NCI-H2081 treated with DMSO at 0.1 percent for 48 hours (cell line): ENCODE results near the gene GIPR.
"Not testable (repeated sequence)": the region's sequence is repeated elsewhere in the genome, so short reads cannot be mapped to it uniquely, and the experiment has no call there.

Source experiments
- DNase-seq: peaks from one replicate; lab custom pipeline; 2025; lab: John Stamatoyannopoulos, UW

The GIPR gene

DNA sequence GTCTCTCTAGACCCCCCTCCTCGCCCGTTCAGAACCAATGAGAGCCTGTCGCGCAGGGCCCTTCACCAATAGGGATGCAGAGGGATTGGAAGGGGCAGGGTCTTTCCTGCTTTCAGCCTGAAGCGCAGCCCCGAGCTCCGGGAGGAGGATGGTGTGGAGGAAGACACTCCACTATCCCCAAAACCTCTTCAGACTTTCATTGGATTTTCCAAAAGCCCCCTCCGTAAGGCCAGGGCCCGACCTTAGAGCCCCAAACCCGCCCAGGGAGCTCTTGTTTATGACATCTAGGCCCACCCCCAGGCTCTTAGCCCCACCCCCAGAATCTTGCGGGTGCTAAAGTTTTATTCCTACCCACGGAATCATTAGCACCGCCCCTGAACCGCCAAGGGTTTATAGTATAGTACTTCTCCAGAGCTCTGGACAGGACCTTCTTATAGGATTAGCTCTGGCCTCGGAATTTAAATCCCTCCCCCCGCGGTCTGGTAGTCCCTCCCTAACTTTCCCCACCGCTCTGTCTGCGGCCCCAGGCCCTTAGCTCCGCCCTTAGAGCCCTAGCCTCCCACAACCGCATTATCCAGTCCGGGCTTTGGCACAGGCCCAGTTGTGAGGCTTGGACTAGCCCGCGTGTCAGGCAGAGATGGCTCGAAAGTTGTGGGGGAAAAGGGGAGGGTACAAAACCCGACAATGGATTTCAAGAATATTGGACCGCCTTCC, 22.2 kb upstream of the GIPR start:
- peak; percentile 30 for DNase-seq

DNA sequence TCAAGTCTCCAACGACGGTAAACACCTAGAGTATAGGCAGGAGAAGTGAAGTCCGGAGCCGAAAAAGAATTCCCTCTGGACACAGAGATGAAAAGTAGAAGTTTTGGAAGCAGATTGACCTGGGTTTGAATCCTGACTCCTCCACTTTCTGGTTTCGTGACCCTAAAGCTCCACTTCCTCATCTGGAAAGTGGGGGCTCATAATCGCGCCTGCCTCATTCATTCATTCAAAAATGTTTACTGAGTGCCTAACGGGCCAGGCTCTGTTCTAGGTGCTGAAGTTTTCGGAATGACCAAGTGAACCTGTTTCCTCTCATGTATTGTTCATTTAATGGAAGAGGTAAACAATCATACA, 21.7 kb upstream of the GIPR start:
- DNase-seq: no peak

DNA sequence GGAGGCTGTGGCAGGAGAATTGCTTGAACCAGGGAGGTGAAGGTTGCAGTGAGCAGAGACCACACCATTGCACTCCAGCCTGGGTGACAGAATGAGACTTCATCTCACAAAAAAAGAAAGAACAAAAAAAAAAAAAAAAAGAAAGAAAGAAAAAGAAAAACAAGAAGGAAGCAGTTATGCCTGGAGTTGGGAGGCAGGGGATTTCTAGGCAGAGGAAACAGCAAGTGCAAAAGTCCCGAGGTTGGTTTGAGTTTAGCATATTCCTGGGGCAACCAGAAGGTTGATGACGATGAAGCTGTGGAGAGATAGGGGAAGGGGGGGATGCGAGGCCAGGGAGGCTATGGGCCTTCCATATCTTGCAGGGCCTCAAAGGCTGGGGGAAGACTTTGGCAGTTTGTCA, 17.3 kb upstream of the GIPR start:
- DNase-seq: no peak

DNA sequence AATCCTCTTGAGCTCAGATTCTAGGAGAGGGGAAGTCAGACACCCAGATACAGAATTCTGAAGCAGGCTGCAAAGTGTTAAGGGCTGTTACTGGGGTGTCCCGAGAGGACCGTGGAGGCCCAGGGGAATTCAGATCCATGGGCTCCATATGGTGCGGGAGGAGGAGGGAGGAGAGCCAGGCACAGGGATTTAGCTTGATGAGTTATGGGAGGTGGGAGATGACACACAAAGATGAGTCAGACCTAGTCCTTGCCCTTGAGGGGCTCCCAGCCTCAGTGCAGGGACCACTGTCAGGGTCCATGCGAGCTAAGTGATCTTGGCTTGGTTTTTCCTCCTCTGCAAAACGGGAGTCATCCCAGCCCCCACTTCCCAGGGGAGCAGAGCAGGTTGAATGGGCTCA, 14.4 kb upstream of the GIPR start:
- no peak for DNase-seq

DNA sequence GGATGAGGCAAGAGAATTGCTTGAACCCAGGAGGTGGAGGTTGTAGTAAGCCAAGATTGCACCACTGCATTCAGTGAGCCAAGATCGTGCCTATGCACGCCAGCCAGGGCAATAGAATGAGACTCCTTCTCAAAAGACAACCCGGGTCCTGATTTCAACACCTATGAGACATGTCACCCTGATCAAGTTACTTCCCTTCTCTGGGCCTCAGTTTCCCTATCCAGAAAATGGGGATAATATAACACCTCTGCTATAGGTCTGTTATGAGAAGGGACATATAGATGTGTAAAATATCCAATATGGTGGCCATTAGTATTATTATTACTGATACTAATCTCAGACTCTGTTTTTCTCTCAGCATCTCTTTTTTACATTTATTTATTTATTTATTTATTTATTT, 12.9 kb upstream of the GIPR start:
- DNase-seq: no peak

DNA sequence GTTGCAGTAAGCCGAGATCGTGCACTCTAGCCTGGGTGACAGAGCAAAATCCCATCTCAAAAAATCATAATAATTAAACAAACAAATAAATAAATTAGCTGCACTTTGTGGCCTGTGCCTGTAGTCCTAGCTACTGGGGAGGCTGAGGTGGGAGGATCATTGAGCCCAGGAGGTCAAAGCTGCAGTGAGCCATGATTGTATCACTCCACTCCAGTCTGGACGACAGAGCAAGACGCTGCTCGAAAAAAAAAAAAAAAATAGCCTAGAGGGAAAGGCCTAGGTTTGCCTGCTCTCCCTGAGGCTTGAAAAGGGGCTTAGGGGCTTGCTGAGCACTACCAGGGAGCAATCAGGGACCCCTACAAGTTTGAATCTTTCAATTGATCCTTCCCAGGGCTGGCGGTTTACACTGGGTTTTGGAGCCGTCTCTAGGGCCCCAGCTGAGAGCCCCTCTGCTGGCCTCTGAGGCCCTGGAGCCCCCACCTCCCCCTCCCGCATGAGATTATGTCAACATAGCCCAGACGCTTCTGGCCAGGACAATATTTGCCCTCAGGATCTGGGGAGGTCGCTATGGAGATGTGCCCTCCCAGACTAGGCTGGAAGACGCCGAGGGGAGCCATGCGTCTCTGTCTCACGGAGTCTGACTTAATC, 10.4 kb upstream of the GIPR start:
- no peak for DNase-seq

DNA sequence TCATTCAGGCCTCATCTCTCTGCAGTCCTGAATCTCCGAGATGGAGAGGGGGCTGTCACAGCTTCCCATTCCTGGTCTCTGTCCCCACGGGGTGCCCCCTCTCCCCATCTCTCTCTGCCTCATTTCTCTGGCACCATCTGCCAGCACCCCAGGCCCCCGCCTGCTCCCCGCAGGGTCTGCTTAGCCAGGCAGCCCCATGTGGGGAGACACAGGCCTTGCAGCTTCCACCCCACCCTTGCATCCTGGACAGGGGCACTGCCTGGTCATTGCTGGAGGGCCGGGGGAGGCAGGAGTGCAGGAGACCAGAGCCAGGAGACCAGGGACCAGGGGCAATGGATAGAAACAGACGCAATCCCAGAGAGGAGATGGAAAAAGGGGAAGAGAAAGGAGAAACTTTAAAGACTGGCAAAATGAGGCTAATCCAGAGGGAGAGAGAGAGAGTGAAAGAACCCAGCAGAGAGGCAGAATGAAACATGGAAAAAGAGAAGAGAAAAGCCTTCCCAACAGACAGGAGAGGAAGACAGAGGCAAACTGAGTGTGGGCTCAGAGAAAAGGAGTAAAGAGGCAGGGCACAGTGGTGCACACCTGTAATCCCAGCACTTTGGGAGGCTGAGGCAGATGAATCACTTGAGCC, 8.8 kb upstream of the GIPR start:
- DNase-seq: no peak

DNA sequence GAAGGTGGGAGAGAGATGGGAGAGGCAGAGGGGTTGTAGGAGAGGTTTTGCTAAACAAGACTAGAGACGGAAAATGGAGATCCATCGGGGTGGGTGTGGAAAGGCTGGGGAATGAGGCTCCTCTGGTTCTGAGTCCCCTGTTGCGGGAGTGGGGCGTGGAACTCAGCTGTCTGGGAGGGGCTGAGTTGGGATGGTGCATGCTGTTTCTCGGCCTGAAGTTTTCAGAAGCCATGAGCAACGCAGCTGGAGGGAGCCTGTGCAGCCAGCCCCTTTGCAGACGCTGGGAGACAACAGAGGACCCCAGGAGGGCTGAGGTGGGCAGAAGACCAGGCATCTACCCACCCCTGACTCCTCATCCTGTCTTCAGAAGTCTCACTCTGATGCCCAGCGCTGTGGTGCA, 7.4 kb upstream of the GIPR start:
- no peak for DNase-seq

DNA sequence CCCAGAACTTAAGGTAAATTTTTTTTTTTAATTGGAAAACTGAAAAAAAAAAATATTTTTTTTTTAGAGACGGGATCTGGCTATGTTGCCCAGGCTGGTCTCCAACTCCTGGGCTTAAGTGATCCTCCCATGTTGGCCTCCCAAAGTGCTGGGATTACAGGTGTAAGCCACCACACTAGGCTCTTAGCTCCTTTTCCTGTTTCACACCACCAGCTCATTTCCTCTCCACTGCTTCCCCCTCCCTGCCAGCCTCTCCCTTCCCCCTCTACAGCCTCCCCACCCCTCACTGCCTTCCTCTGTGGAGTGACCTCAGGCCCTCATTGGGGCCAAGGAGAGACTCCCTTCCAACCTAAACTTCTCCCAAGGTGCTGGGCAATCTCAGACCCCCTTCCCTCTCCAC, 4.2 kb upstream of the GIPR start:
- no peak for DNase-seq

DNA sequence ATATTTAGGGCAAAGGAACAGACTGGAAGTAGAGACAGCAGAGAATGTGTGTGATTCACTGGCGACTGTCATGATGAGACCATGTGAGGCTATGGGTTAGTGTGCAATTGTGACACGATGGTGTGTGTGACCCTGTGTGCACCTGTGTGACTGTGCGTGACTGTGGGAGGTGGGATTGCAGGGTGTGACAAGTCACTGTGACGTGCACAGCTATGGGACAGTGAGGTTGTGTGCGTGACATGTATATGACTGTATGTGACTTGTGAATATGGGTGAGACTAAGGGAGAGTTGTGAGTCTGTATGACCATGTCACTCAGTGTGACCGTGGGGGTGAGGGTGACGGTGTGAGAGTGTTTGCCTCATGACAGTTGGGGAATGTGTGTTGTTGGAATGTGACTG, 3.4 kb upstream of the GIPR start:
- no peak for DNase-seq

DNA sequence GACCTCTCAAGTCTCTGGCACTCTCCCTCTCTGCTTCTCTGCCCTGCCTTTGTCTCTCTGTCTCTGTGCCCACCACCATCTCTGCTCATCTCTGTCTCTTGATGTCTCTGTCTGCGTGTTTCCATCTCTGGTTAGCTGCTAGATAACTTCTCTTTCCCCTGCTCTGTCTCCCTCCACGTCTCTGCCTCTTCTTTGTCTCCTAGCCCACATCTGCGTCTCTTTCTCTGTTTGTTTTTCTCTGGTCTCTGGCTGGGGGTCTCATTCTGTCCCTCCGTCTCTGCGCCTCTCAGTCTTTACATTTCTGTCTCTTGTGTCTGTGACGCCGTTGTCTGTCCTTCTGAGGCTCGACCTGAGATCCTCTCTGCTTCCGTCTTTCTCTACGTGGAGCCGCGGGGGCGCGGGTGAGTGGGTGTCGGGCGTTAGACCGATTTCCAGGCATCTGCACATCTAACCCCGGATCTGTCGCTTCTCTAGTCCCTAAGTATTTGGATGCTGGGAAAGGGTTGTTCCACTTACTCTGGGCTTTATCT, 386 bp downstream of the GIPR start:
- no peak for DNase-seq

DNA sequence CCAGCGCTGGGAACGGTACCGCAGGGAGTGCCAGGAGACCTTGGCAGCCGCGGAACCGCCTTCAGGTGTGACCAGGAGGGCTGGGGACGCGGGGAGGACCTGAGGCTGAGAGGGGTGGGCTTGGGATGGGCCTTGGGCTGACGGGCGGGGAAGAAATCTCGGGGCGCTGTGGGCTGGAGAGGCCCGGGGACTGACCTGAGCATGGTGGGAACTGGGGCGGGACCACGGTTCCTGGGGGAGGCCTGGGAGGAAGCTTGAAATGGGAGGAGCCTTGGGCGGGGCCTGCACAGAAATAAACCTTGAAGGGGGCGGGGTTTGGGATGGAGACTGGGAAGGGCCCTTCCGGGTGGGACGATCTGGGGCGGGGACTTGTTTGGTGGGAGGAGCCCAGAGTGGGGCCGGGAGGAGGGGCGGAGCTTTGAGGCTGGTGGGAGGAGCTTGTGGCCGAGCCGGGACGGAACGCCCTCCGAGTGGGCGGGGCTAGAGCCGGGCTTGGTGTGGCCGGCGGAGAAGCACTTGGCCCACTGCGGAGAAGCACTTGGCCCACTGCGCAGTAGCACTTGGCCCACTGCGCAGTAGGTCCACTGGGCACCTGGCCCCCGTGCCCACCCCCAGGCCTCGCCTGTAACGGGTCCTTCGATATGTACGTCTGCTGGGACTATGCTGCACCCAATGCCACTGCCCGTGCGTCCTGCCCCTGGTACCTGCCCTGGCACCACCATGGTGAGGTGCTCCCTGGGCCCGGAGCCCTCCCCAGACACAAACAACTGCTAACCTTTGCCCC, 2.8 kb downstream of the GIPR start:
- no peak for DNase-seq

DNA sequence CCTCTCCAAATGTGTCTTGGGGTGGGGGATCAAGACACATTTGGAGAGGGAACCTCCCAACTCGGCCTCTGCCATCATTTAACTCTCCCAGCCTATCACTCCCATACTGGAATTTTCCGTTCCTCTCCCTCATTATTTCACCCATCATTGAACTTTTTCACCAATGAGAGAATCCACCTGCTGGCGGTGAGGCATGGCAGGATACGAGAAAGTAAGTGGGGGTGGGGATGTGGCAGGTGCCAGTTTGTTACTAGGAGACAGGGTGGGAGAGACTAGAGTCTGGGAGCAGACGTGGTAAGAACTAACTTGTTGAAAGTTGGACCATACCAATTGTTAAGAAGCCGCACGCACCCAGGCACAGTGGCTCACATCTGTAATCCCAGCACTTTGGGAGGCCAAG, 6.9 kb downstream of the GIPR start:
- no peak for DNase-seq

DNA sequence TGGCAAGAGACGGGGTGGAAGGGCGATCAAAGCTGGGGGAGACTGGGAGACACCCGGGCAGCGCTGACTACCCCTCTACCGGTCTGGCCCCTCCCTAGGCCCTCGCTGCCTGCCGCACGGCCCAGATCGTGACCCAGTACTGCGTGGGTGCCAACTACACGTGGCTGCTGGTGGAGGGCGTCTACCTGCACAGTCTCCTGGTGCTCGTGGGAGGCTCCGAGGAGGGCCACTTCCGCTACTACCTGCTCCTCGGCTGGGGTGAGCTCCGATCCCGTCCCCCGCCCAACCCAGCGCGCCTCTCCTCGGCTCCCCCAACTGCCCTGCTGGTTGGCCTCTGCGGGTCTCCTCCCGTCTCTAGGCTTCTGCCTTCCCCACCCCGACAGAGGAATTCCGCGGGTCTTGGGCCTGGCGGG, 8.8 kb downstream of the GIPR start:
- no peak for DNase-seq

DNA sequence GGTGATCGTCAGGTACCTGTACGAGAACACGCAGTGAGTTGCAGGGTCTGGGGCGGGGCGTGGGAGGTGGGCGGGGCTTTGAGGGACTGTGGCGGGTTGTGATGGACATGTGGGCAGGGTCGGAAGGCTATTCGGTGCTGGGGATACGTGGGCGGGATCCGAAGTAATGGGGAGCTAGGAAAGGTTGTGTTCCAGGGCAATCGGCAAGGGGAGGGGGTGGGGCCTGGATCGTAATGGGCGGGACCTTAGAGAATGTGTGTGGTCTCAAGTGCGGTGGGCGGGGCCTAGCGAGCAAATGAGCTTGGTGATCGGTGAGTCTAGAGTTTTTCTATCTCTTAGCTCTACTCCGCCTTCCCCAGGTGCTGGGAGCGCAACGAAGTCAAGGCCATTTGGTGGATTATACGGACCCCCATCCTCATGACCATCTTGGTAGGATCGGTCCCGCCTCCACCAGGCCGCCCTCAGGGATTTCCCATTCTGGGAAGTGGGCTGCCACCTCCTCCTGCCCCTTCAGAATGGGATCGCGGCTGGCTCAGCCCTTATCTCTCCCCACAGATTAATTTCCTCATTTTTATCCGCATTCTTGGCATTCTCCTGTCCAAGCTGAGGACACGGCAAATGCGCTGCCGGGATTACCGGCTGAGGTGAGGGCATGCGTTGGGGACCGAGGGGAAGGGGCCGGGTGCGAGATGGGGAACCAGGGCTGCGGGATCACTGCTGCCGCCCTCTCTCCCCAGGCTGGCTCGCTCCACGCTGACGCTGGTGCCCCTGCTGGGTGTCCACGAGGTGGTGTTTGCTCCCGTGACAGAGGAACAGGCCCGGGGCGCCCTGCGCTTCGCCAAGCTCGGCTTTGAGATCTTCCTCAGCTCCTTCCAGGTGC, 9.6 kb downstream of the GIPR start:
- no peak for DNase-seq

DNA sequence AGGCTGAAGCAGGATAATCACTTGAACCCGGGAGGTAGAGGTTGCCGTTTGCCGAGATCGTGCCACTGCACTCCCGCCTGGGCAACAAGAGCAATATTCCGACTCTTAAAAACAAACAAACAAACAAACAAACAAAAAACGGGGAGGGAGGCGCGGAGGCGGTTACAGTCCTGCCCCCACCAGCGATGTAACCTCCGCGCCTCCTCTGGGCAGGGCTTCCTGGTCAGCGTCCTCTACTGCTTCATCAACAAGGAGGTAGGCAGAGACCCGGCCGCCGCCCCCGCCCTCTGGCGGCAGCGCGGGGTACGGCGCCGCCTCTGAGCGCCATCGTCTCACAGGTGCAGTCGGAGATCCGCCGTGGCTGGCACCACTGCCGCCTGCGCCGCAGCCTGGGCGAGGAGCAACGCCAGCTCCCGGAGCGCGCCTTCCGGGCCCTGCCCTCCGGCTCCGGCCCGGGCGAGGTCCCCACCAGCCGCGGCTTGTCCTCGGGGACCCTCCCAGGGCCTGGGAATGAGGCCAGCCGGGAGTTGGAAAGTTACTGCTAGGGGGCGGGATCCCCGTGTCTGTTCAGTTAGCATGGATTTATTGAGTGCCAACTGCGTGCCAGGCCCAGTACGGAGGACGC, 13.5 kb downstream of the GIPR start:
- DNase-seq: peak; percentile 50

DNA sequence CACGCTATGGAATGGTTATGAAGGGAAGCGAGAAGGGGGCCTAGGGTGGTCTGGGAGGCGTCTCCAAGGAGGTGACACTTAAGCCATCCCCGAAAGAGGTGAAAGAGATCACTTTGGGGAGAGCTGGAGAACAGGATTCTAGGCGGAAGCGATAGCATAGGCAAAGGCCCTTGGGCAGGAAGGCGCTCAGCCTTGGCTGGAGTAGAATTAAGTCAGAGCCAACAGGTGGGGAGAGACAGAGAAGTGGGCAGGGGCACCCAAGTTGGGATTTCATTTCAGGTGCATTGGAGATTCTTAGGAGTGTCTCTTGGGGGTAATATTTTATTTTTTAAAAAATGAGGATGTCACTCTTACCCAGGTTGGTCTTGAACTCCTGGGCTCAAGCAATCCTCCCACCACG, 14.1 kb downstream of the GIPR start:
- no peak for DNase-seq

DNA sequence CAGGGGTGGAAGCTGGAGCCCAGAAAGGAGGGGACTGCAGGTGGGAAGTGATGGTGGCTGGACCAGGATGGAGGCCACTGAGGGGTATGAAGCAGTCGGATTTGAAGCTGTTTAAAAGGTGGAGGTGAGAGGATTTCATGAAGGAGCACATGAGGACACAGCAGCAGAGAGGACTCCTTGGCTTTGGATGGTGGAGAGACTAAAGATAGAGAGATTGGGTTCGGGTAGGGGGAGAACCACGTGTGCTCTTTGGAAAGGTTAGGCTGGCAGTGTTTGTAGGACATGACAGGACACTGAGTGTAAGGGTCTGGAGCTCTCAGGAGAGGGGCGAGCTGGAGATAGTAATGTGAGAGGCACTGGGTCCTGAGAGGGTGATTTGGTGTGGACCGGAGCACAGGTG, 14.9 kb downstream of the GIPR start:
- no peak for DNase-seq

DNA sequence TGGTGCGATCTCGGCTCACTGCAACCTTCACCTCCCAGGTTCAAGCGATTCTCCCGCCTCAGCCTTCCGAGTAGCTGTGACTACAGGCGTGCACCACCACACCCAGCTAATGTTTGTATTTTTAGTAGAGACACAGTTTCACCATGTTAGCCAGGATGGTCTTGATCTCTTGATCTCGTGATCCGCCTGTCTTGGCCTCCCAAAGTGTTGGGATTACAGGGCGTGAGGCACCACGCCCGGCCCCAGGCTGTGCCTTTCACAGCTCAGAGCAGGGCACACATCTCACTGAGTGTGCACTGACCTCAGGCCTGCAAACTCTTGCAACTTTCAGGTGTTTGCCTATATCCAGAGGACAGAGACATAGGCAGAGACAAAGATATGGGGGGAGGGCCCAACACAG, 17.0 kb downstream of the GIPR start:
- DNase-seq: not testable (repeated sequence)

DNA sequence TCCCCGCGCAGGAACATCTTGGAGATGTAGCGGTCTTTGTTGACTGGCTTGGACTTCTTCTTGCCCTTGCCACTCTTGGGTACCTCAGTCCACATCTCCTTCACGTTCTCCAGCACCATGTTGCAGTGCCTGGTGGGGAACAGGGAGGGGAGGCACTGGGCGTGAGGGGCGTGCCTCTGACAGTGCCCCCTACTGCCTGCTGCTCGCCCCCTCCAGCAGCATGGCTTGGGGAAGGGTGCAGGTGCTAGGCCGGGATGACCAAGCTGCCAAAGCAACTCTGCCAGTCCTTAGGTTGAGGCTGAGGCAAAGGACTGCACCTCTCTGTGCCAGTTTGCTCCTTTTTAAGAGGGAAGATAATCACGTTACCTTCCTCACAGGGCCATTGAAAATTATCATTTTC, 19.6 kb downstream of the GIPR start:
- DNase-seq: no peak

DNA sequence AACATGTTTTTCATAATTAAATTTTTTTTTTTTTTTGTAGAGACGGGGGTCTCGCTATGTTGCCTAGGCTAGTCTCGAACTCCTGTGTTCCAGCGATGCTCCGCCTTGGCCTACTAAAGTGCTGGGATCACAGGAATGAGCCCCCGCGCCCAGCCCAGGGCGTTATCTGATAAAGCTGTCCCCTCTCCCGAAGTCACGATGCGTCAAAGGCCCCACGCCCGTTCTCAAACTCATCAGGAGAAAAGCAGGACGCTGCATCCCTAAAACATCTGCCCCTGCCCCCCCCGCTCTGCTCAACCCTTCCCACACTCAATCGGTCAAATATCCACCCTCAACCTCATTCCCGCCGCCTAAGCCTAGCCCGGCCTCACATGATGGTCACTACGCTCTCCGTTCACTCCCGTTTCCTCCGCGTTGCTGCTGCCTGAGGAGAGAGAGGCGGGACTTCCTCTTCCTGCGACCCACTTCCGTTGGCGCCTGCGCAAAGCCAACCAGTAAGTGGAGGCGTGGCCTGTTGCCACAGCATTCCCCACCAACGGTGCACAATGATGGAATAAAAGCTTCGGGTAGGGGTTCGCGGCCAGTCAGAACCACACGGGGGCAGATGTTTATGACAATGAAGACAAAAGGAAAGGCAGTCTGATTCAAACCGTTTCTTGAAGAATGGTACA, 23.6 kb downstream of the GIPR start, which contains the start of gene SNRPD2:
SNRPD2 (minus strand) TSS at position 438 of the 671 bp plus-strand sequence; CDS start at position 373, 65 bp downstream.
- peak; percentile 76 for DNase-seq
